Choroid plexus epithelial cell (primary cell): ENCODE measurements around the gene STYX.

ENCODE experiments used
- DNase-seq: peaks from one replicate; pipeline ENCODE4 v3.0.0-alpha.2; 2010; ENCODE audit warnings: low read depth
- H3K4me3 ChIP-seq: 2 replicates; pipeline ENCODE4 v1.5.1; 2011; ENCODE audit warnings: low read depth, mild to moderate bottlenecking, control low read depth, low read length, moderate library complexity
- TF ChIP-seq, protein P1 (sequence below): conservative IDR thresholded peaks from 2 replicates; pipeline ENCODE4 v1.5.1; 2011; ENCODE audit warnings: low read depth, mild to moderate bottlenecking, control low read depth, inconsistent platforms, low read length, moderate library complexity

STYX gene

DNA sequence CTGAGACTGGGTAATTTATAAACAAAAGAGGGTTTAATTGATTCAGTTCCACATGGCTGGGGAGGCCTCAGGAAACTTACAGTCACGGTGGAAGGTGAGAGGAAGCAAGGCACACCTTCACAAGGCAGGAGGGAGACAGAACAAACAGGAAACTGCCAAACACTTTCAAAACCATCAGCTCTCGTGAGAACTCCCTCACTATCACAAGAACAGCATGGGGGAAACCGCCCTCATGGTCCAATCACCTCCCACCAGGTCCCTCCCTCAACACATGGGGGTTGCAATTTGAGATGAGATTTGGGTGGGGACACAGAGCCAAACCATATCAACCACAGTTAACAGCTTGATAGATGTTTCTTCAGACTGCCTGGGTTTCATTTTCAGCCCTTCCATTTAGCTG, 67.7 kb downstream of the STYX start:
- H3K4me3 ChIP-seq: no peak overlapping the region
- TF ChIP-seq, protein P1, sequence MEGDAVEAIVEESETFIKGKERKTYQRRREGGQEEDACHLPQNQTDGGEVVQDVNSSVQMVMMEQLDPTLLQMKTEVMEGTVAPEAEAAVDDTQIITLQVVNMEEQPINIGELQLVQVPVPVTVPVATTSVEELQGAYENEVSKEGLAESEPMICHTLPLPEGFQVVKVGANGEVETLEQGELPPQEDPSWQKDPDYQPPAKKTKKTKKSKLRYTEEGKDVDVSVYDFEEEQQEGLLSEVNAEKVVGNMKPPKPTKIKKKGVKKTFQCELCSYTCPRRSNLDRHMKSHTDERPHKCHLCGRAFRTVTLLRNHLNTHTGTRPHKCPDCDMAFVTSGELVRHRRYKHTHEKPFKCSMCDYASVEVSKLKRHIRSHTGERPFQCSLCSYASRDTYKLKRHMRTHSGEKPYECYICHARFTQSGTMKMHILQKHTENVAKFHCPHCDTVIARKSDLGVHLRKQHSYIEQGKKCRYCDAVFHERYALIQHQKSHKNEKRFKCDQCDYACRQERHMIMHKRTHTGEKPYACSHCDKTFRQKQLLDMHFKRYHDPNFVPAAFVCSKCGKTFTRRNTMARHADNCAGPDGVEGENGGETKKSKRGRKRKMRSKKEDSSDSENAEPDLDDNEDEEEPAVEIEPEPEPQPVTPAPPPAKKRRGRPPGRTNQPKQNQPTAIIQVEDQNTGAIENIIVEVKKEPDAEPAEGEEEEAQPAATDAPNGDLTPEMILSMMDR: no peak
- DNase-seq: no peak

- no peak overlapping the region for H3K4me3 ChIP-seq
- TF ChIP-seq, protein P1: no peak
- DNase-seq: no peak
These were observed 68.9 kb downstream of the STYX start for GRCh38 chr14:52798826-52799225.

DNA sequence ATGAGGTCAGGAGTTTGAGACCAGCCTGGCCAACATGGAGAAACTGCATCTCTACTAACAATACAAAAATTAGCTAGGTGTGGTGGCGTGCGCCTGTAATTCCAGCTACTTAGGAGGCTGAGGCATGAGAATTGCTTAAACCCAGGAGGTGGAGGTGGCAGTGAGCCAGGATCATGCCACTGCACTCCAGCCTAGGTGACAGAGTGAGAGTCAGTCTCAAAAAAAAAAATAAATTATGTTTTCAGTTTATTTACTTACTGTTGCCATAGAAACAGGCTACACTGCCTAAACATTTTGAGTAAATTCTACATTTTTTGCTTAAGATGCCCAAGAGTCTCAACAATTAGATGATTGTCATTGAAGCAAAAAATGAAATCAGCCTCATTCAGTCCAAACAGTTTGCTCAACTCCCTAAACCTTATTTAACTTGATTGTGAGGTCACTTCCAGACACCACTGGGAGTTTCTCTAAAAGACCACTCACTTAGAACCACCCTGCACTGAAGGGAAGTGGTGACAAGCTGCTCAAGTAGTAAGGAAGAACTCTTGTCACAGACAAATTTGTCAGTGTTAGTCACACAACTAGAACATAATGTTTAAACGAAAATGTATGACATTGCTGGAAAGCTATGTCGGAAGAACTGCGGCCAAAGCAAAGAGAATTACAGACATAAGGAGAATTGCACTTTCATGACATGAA, 71.2 kb downstream of the STYX start:
- TF ChIP-seq, protein P1: no peak
- H3K4me3 ChIP-seq: no peak overlapping the region
- DNase-seq: peak; percentile 72

GRCh38 chr14:52802597-52802996, 72.6 kb downstream of the STYX start:
- no peak overlapping the region for H3K4me3 ChIP-seq
- DNase-seq: no peak
- TF ChIP-seq, protein P1: no peak

DNA sequence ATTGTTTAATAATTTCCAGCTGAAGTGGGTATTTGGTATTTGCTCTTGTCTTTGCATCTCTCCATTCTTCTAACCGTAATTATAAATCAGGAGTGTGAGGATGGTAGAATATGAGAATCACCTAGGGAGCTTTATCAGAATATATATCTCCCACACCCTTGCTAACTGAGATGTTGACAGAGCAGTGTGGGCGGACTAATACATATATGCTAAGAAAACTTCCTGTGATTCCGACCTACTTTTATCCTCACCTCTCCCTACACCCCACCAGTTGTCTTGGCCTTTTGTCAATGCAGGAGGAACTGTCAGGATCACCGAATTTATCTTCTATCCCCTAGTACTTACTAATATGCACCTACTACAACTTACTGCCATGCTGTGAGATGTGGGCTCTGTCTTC, 76.1 kb downstream of the STYX start:
- no peak for DNase-seq
- no peak overlapping the region for H3K4me3 ChIP-seq
- TF ChIP-seq, protein P1: no peak

- TF ChIP-seq, protein P1: no peak
- DNase-seq: no peak
- H3K4me3 ChIP-seq: no peak overlapping the region
These were observed 78.1 kb downstream of the STYX start for GRCh38 chr14:52808101-52808500.

GRCh38 chr14:52821805-52822250, 91.9 kb downstream of the STYX start:
- no peak overlapping the region for H3K4me3 ChIP-seq
- no peak for DNase-seq
- TF ChIP-seq, protein P1: no peak
